CD8-positive, alpha-beta memory T cell (primary cell): ENCODE measurements around the gene ARL4A. TPM values are rescaled to one million over a fixed set of nuclear protein-coding genes. Genes with fewer than 3 reads are reported as not detected.
"Not testable (repeated sequence)": the region's sequence is repeated elsewhere in the genome, so short reads cannot be mapped to it uniquely, and the experiment has no call there.

Experiments used
- CTCF ChIA-PET: fragments of 350-600 bp; sonication (Branson Sonifier 250); formaldehyde crosslinking; loops from one replicate; lab custom pipeline; 2021; ENCODE audit warnings: antibody characterized with exemption; lab: Charles Lee
- POLR2A ChIA-PET: fragments of 350-600 bp; sonication (Branson Sonifier 250); formaldehyde crosslinking; loops from one replicate; lab custom pipeline; 2021; ENCODE audit warnings: antibody characterized with exemption; lab: Charles Lee
- DNase-seq, 5 donors: peaks; one replicate each; pipeline versions ENCODE4 v3.0.0 to v3.0.0-alpha.2; 2020 to 2022; ENCODE audit warnings: mixed read lengths in 1 of 5
- H3K27ac ChIP-seq: one replicate; pipeline ENCODE4 v1.7.0; 2013; ENCODE audit warnings: low read depth, mild to moderate bottlenecking, low read length, moderate library complexity
- H3K27me3 ChIP-seq: 2 replicates; pipeline ENCODE4 v1.7.0; 2013; ENCODE audit warnings: low read length, mild to moderate bottlenecking; ENCODE audit not compliant: insufficient read depth, poor library complexity, severe bottlenecking
- H3K36me3 ChIP-seq: 2 replicates; pipeline ENCODE4 v1.7.0; 2013; ENCODE audit warnings: mild to moderate bottlenecking, low read length, moderate library complexity; ENCODE audit not compliant: insufficient read depth
- H3K4me1 ChIP-seq: 2 replicates; pipeline ENCODE4 v1.7.0; 2013; ENCODE audit warnings: mild to moderate bottlenecking, low read length, moderate library complexity; ENCODE audit not compliant: insufficient read depth
- H3K4me3 ChIP-seq: 2 replicates; pipeline ENCODE4 v1.7.0; 2013; ENCODE audit warnings: mild to moderate bottlenecking, low read length
- H3K9me3 ChIP-seq: 2 replicates; pipeline ENCODE4 v1.7.0; 2013; ENCODE audit warnings: mild to moderate bottlenecking, low read length
- H3K27ac Mint-ChIP-seq, 8 donors: one replicate each; pipeline ENCODE4 v1.8.0; 2020 to 2021; ENCODE audit warnings: mixed read lengths in 8 of 8, mild to moderate bottlenecking in 6 of 8, inconsistent platforms in 3 of 8, moderate library complexity in 3 of 8
- H3K27me3 Mint-ChIP-seq, 2 donors: one replicate each; pipeline ENCODE4 v1.8.0; 2020 to 2021; ENCODE audit warnings: mixed read lengths in 2 of 2, mild to moderate bottlenecking in 1 of 2, moderate library complexity in 1 of 2
- H3K36me3 Mint-ChIP-seq, 3 donors: one replicate each; pipeline ENCODE4 v1.8.0; 2020 to 2021; ENCODE audit warnings: mixed read lengths in 3 of 3, inconsistent platforms in 1 of 3, mild to moderate bottlenecking in 1 of 3
- H3K4me1 Mint-ChIP-seq, 3 donors: one replicate each; pipeline ENCODE4 v1.8.0; 2020 to 2021; ENCODE audit warnings: mixed read lengths in 3 of 3, inconsistent platforms in 1 of 3, mild to moderate bottlenecking in 1 of 3
- H3K4me3 Mint-ChIP-seq, 7 donors: one replicate each; pipeline ENCODE4 v1.8.0; 2020 to 2021; ENCODE audit warnings: mixed read lengths in 7 of 7, mild to moderate bottlenecking in 6 of 7, moderate library complexity in 4 of 7, inconsistent platforms in 2 of 7
- H3K9me3 Mint-ChIP-seq, 5 donors: one replicate each; pipeline ENCODE4 v1.8.0; 2020 to 2022; ENCODE audit warnings: mixed read lengths in 5 of 5, mild to moderate bottlenecking in 3 of 5, moderate library complexity in 2 of 5, inconsistent platforms in 1 of 5
- polyA plus RNA-seq: library from polyadenylated mRNA; unstranded; fragments of 300-500 nt; fragmentation: Illumina TruSeq; gene quantifications from one replicate; pipeline ENCODE4 v1.2.3, GENCODE V29; 2021
- total RNA-seq, 2 experiments: library from RNA; stranded (reverse); gene quantifications; one replicate each; pipeline ENCODE4 v1.2.3, GENCODE V29; 2021

Gene ARL4A
- total and polyA plus RNA-seq, 3 experiments from 2014 or later, result 10.6 to 50.3 (median 11.6) TPM

- ChIA-PET POLR2A (no interaction called here), CTCF (no interaction called here)
- DNase-seq, result no peak
- Mint-ChIP-seq H3K4me3 (no peak overlapping the region), H3K4me1 (no peaks in the 10 kb centered on the region), H3K9me3 (no peaks in the 10 kb centered on the region), H3K27ac (no peak overlapping the region), H3K36me3 (no peaks in the 10 kb centered on the region), H3K27me3 (no peaks in the 10 kb centered on the region)
- Histone ChIP-seq H3K4me3 (no peak overlapping the region), H3K36me3 (no peaks in the 10 kb centered on the region), H3K4me1 (no peaks in the 10 kb centered on the region), H3K27me3 (no peaks in the 10 kb centered on the region), H3K27ac (no peak overlapping the region), H3K9me3 (no peaks in the 10 kb centered on the region)
Measured at GRCh38 chr7:12653110-12653509, 34.3 kb upstream of the ARL4A start.

GRCh38 chr7:12653518-12653917 lies 33.9 kb upstream of the ARL4A start:
- Histone ChIP-seq H3K36me3 (no peaks in the 10 kb centered on the region), H3K9me3 (no peaks in the 10 kb centered on the region), H3K27ac (no peak overlapping the region), H3K4me3 (no peak overlapping the region), H3K4me1 (no peaks in the 10 kb centered on the region), H3K27me3 (no peaks in the 10 kb centered on the region)
- Mint-ChIP-seq H3K27me3 (no peaks in the 10 kb centered on the region), H3K4me1 (no peaks in the 10 kb centered on the region), H3K27ac (no peak overlapping the region), H3K4me3 (no peak overlapping the region), H3K36me3 (no peaks in the 10 kb centered on the region), H3K9me3 (no peaks in the 10 kb centered on the region)
- no peak for DNase-seq
- ChIA-PET CTCF (no interaction called here), POLR2A (no interaction called here)

- Histone ChIP-seq H3K4me1 (no peaks in the 10 kb centered on the region), H3K9me3 (no peaks in the 10 kb centered on the region), H3K27me3 (no peaks in the 10 kb centered on the region), H3K4me3 (no peak overlapping the region), H3K27ac (no peak overlapping the region), H3K36me3 (no peaks in the 10 kb centered on the region)
- H3K4me1 Mint-ChIP-seq, result no peaks in the 10 kb centered on the region
- peaks cover 0 to 3% (median 0%) of the 10 kb centered on the region in 3 donors for H3K36me3 Mint-ChIP-seq
- peaks cover 0 to 6% of the 10 kb centered on the region in 2 donors for H3K27me3 Mint-ChIP-seq
- no peaks in the 10 kb centered on the region for H3K9me3 Mint-ChIP-seq
- POLR2A ChIA-PET, result no interaction called here
- no peak overlapping the region for H3K4me3 Mint-ChIP-seq
- CTCF ChIA-PET, result no interaction called here
- DNase-seq, result no peak
- no peak overlapping the region for H3K27ac Mint-ChIP-seq
Measured at GRCh38 chr7:12655161-12655560, 32.3 kb upstream of the ARL4A start.

- H3K36me3 ChIP-seq, H3K4me3 Mint-ChIP-seq, H3K4me1 ChIP-seq, H3K27ac ChIP-seq, H3K27me3 ChIP-seq, H3K9me3 ChIP-seq, H3K27me3 Mint-ChIP-seq, H3K9me3 Mint-ChIP-seq, H3K27ac Mint-ChIP-seq, H3K4me1 Mint-ChIP-seq, H3K36me3 Mint-ChIP-seq, POLR2A ChIA-PET, H3K4me3 ChIP-seq, CTCF ChIA-PET, DNase-seq: not testable (repeated sequence)
Measured at GRCh38 chr7:12660423-12660822, 27.0 kb upstream of the ARL4A start.

- H3K36me3 ChIP-seq, H3K9me3 Mint-ChIP-seq, H3K9me3 ChIP-seq, H3K4me3 Mint-ChIP-seq, H3K27me3 Mint-ChIP-seq, DNase-seq, H3K27me3 ChIP-seq, H3K27ac ChIP-seq, H3K4me1 Mint-ChIP-seq, CTCF ChIA-PET, H3K4me1 ChIP-seq, H3K4me3 ChIP-seq, H3K36me3 Mint-ChIP-seq, H3K27ac Mint-ChIP-seq: not testable (repeated sequence)
- POLR2A ChIA-PET, result interaction anchor here (0.7 kb wide), 1 partner anchor 16 kb away, joined by 3 read pairs; no protein-coding TSS in a partner anchor
Measured at GRCh38 chr7:12660986-12661385, 26.4 kb upstream of the ARL4A start.

- no peak for DNase-seq
- H3K27me3 ChIP-seq, result no peaks in the 10 kb centered on the region
- Mint-ChIP-seq H3K36me3 (peaks cover 0 to 3% (median 0%) of the 10 kb centered on the region in 3 donors), H3K27me3 (peaks cover 0 to 9% of the 10 kb centered on the region in 2 donors), H3K4me1 (no peaks in the 10 kb centered on the region), H3K4me3 (no peak overlapping the region), H3K27ac (no peak overlapping the region), H3K9me3 (no peaks in the 10 kb centered on the region)
- CTCF ChIA-PET, result no interaction called here
- no peak overlapping the region for H3K27ac ChIP-seq
- POLR2A ChIA-PET, result interaction anchor here (0.7 kb wide), 1 partner anchor 17 kb away, joined by 3 read pairs; no protein-coding TSS in a partner anchor
- no peaks in the 10 kb centered on the region for H3K9me3 ChIP-seq
- H3K4me1 ChIP-seq, result no peaks in the 10 kb centered on the region
- H3K4me3 ChIP-seq, result no peak overlapping the region
- no peaks in the 10 kb centered on the region for H3K36me3 ChIP-seq
Measured at GRCh38 chr7:12661581-12661980, 25.9 kb upstream of the ARL4A start.

GRCh38 chr7:12670000-12670729 lies 17.3 kb upstream of the ARL4A start:
- Histone ChIP-seq H3K27ac (no peak overlapping the region), H3K27me3 (no peaks in the 10 kb centered on the region), H3K9me3 (no peaks in the 10 kb centered on the region), H3K4me3 (no peak overlapping the region), H3K36me3 (no peaks in the 10 kb centered on the region), H3K4me1 (no peaks in the 10 kb centered on the region)
- ChIA-PET POLR2A (no interaction called here), CTCF (no interaction called here)
- H3K9me3 Mint-ChIP-seq, result no peaks in the 10 kb centered on the region
- H3K4me1 Mint-ChIP-seq, result peaks cover 8 to 12% (median 11%) of the 10 kb centered on the region in 3 donors
- DNase-seq, result no peak
- H3K27me3 Mint-ChIP-seq, result peaks cover 0 to 6% of the 10 kb centered on the region in 2 donors
- H3K36me3 Mint-ChIP-seq, result no peaks in the 10 kb centered on the region
- H3K4me3 Mint-ChIP-seq, result no peak overlapping the region
- H3K27ac Mint-ChIP-seq, result no peak overlapping the region

GRCh38 chr7:12670743-12671520 lies 16.5 kb upstream of the ARL4A start:
- ChIA-PET CTCF (no interaction called here), POLR2A (no interaction called here)
- no peaks in the 10 kb centered on the region for H3K9me3 Mint-ChIP-seq
- no peaks in the 10 kb centered on the region for H3K36me3 Mint-ChIP-seq
- H3K36me3 ChIP-seq, result no peaks in the 10 kb centered on the region
- H3K27ac ChIP-seq, result no peak overlapping the region
- no peak for DNase-seq
- no peak overlapping the region for H3K4me3 Mint-ChIP-seq
- H3K4me3 ChIP-seq, result no peak overlapping the region
- no peaks in the 10 kb centered on the region for H3K4me1 ChIP-seq
- H3K27ac Mint-ChIP-seq, result no peak overlapping the region
- H3K9me3 ChIP-seq, result no peaks in the 10 kb centered on the region
- H3K27me3 ChIP-seq, result no peaks in the 10 kb centered on the region
- peaks cover 10 to 15% (median 14%) of the 10 kb centered on the region in 3 donors for H3K4me1 Mint-ChIP-seq
- H3K27me3 Mint-ChIP-seq, result peaks cover 0 to 6% of the 10 kb centered on the region in 2 donors
